ENCODE measurements around the gene CEP63.

CEP63 gene

GRCh38 chr3:134597390-134597970, 111.6 kb downstream of the CEP63 start:
- TF ChIP-seq, protein P1, sequence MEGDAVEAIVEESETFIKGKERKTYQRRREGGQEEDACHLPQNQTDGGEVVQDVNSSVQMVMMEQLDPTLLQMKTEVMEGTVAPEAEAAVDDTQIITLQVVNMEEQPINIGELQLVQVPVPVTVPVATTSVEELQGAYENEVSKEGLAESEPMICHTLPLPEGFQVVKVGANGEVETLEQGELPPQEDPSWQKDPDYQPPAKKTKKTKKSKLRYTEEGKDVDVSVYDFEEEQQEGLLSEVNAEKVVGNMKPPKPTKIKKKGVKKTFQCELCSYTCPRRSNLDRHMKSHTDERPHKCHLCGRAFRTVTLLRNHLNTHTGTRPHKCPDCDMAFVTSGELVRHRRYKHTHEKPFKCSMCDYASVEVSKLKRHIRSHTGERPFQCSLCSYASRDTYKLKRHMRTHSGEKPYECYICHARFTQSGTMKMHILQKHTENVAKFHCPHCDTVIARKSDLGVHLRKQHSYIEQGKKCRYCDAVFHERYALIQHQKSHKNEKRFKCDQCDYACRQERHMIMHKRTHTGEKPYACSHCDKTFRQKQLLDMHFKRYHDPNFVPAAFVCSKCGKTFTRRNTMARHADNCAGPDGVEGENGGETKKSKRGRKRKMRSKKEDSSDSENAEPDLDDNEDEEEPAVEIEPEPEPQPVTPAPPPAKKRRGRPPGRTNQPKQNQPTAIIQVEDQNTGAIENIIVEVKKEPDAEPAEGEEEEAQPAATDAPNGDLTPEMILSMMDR (IDR thresholded peaks at IDR 0.05; ENCODE audit: insufficient read depth, low read depth, low read length, missing control alignments): no peak
- H3K4me3 ChIP-seq (ENCODE audit: low read depth, low read length): no peak overlapping the region
- no peak for DNase-seq (ENCODE audit: low read depth)

DNA sequence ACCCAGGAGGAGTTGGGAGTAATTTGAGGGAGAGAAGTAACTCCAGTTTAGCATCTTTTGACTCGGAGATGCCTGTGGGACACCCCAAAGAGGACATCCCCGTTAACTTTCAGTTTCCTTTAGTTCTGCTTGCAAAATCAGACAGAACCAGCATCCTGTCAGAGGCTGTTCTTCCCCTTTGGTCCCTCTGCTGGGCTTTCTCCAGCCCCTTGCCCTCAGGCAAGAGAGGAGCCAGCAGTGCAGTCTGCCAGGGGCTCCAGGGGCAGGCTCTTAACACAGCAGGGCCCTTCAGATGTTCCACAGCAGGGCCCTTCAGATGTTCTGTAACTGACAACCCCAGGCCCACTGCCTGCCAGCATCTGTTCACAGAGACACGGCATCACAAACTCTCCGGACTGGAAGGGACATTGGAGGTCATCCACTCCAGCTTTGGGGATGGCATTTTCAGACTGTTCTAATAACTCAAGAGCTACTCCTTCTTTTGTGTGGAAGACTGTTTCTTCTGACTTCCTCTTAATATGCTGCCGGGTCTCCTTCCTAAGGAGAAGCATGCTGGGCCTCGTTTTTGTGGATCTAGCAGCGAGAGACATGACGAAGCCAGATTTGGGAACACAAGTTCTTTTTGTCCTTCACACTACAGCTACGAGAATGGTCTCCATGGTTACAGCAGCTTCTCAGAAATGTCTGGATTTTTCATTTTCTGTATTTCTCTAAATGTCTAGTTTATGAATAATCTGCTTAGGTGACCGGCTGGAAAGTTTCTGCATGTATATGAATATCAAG, 113.1 kb downstream of the CEP63 start:
- no peak overlapping the region for H3K4me3 ChIP-seq (ENCODE audit: low read depth, low read length)
- DNase-seq (ENCODE audit: low read depth): peak; percentile 19
- TF ChIP-seq, protein P1 (IDR thresholded peaks at IDR 0.05; ENCODE audit: insufficient read depth, low read depth, low read length, missing control alignments): no peak

DNA sequence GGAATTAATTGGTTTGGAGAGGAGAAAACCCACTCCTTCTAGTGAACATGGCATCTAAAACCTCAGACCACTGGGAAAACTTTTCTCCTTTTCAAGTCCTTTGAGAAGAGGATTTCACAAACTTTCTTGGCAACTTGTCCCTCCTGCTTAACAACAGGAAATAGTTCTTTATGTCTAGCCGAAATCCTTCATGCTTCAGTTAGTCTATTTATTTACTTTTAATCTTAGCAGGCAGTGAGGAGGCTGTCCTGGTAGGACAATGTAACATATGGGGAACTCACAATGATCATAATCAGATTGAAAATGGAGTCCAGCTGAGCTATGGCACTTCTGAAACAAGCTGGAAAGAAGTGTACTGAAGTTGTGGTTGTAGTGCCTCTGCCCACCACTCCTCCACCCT, 114.3 kb downstream of the CEP63 start:
- TF ChIP-seq, protein P1 (IDR thresholded peaks at IDR 0.05; ENCODE audit: insufficient read depth, low read depth, low read length, missing control alignments): no peak
- H3K4me3 ChIP-seq (ENCODE audit: low read depth, low read length): no peak overlapping the region
- no peak for DNase-seq (ENCODE audit: low read depth)

- DNase-seq (ENCODE audit: low read depth): peak; percentile 62
- H3K4me3 ChIP-seq (ENCODE audit: low read depth, low read length): no peak overlapping the region
- TF ChIP-seq, protein P1 (IDR thresholded peaks at IDR 0.05; ENCODE audit: insufficient read depth, low read depth, low read length, missing control alignments): peak; percentile 91
Measured at GRCh38 chr3:134600685-134601463, 115.0 kb downstream of the CEP63 start.

DNA sequence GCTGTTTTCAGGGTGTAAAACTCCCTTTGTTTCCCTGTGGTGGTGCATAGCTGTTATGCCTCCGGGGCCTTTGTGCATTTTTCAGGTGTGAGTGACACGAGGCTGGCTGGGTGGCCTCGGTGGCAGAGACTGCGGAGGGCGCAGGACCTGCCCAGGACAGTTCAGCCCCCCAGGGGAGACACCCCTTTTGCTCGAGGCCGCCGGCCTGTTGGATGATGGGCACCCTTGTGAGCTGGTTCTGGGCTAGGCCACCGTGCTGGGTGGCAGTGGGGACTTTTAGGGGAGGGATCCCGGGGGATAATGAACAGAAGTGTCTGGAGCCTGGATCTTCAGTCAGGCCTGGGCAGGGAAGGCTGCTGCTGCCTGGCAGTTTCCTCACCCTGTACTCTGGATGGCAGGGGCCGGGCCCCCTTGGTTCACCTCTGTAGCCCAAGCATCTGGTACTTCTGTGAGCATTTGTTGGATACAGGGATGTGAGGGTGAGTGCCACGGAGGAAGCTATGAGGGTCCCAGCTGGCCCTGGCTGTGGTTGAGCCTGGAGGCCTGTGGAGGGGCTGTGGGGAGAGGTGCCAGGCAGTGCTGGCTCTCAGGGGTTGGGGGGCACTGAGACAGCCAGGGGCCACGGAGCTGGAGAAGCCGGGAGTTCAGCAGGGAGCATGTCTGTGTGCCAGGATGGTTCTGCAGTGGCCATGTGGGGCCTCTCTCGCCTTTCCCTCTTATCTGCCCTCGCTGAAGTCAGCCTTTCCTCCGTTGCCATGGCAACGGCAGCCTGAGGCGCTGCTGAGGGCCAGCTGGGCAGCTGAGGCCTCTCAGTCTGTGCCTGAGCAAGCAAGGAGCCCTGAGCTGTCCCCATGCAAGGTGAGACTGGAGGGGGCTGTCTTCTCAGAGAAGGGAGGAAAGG, 115.9 kb downstream of the CEP63 start:
- TF ChIP-seq, protein P1 (IDR thresholded peaks at IDR 0.05; ENCODE audit: insufficient read depth, low read depth, low read length, missing control alignments): no peak
- DNase-seq (ENCODE audit: low read depth): peak; percentile 7

GRCh38 chr3:134602440-134602814, 116.6 kb downstream of the CEP63 start:
- H3K4me3 ChIP-seq (ENCODE audit: low read depth, low read length): no peak overlapping the region
- DNase-seq (ENCODE audit: low read depth): no peak
- TF ChIP-seq, protein P1 (IDR thresholded peaks at IDR 0.05; ENCODE audit: insufficient read depth, low read depth, low read length, missing control alignments): no peak

More for the DNA sequence above, 115.9 kb downstream of the CEP63 start:
- no peak overlapping the region for H3K4me3 ChIP-seq (ENCODE audit: low read depth, low read length)
